HG03135 (cell line): ENCODE data around the gene ACOT13.
"Not testable (repeated sequence)": the region's sequence is repeated elsewhere in the genome, so short reads cannot be mapped to it uniquely, and the experiment has no call there.

Source experiments
- ATAC-seq: cut with Tn5 transposase; IDR thresholded peaks from one replicate; pipeline ENCODE4 v1.9.1; 2021; ENCODE audit warnings: mild to moderate bottlenecking, moderate library complexity; ENCODE audit not compliant: unreplicated experiment

The ACOT13 gene

GRCh38 chr6:24721461-24722215, 54.8 kb downstream of the ACOT13 start:
- peak; percentile 50 for ATAC-seq

GRCh38 chr6:24723270-24723669, 56.4 kb downstream of the ACOT13 start:
- no peak for ATAC-seq

GRCh38 chr6:24730653-24731052, 63.8 kb downstream of the ACOT13 start:
- ATAC-seq = not testable (repeated sequence)

GRCh38 chr6:24731456-24732134, 64.7 kb downstream of the ACOT13 start:
- not testable (repeated sequence) for ATAC-seq

GRCh38 chr6:24734166-24734565, 67.3 kb downstream of the ACOT13 start:
- ATAC-seq = no peak

GRCh38 chr6:24734710-24735109, 67.8 kb downstream of the ACOT13 start:
- ATAC-seq = not testable (repeated sequence)

GRCh38 chr6:24738741-24739140, 71.9 kb downstream of the ACOT13 start:
- ATAC-seq = no peak

- no peak for ATAC-seq
Measured at GRCh38 chr6:24740861-24741260, 74.0 kb downstream of the ACOT13 start.

- no peak for ATAC-seq
Measured at GRCh38 chr6:24742216-24742738, 75.4 kb downstream of the ACOT13 start.

GRCh38 chr6:24743265-24743943, 76.5 kb downstream of the ACOT13 start:
- ATAC-seq = peak; percentile 72

- ATAC-seq = peak; percentile 56
Measured at GRCh38 chr6:24743944-24744335, 77.1 kb downstream of the ACOT13 start.

- no peak for ATAC-seq
Measured at GRCh38 chr6:24744911-24745310, 78.0 kb downstream of the ACOT13 start.

- ATAC-seq = no peak
Measured at GRCh38 chr6:24749297-24749696, 82.4 kb downstream of the ACOT13 start.

GRCh38 chr6:24750878-24751277, 84.0 kb downstream of the ACOT13 start:
- not testable (repeated sequence) for ATAC-seq

- no peak for ATAC-seq
Measured at GRCh38 chr6:24752503-24752902, 85.6 kb downstream of the ACOT13 start.

- ATAC-seq = no peak
Measured at GRCh38 chr6:24752917-24753492, 86.1 kb downstream of the ACOT13 start.

GRCh38 chr6:24753545-24753944, 86.7 kb downstream of the ACOT13 start:
- ATAC-seq = no peak

GRCh38 chr6:24754378-24754777, 87.5 kb downstream of the ACOT13 start:
- ATAC-seq = not testable (repeated sequence)
